ENCODE data around the gene FSTL1.

FSTL1 gene, protein sequence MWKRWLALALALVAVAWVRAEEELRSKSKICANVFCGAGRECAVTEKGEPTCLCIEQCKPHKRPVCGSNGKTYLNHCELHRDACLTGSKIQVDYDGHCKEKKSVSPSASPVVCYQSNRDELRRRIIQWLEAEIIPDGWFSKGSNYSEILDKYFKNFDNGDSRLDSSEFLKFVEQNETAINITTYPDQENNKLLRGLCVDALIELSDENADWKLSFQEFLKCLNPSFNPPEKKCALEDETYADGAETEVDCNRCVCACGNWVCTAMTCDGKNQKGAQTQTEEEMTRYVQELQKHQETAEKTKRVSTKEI

DNA sequence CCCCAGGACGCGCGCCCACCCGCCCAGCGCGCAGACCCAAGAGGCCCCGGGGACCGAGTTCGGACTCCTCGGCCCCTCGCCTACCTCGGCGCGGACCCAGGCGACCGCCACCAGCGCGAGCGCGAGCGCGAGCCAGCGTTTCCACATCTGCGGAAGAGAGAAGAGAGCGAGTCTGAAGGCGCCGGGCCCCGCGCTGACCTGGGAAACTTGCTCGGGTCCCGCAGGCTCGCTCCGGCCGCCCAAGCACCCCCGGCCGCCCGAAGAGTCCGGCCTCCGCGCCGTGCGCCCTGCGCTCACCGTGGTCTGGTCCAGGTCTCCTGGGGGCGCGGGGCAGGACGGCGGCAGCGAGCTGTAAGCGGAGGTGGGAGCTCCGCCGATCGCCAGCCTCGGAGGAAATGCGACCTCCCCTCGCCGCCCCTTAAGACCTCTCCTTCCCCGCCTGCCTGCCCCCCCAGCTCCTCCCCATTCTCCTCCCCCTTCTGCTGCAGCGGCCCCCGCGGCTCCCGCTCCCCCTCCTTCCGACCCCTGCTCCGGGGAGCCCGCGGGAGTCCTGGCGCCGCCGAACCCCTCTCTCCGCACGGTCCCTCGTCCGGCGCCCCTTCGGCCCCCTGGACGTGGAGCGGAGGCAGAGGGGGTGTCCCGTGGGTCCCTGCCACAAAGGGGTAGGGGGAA is at the start of gene FSTL1:
Gene FSTL1 (minus strand): TSS at position 393 of the 672 bp plus-strand sequence. CDS start 246 bp downstream, at position 147.
- no peak for DNase-seq (ENCODE audit: low read depth)

GRCh38 chr3:120498556-120499346 is 48.0 kb upstream of the FSTL1 start:
- no peak for DNase-seq (ENCODE audit: low read depth)

GRCh38 chr3:120497818-120498217 is 47.0 kb upstream of the FSTL1 start:
- DNase-seq (ENCODE audit: low read depth): no peak

DNA sequence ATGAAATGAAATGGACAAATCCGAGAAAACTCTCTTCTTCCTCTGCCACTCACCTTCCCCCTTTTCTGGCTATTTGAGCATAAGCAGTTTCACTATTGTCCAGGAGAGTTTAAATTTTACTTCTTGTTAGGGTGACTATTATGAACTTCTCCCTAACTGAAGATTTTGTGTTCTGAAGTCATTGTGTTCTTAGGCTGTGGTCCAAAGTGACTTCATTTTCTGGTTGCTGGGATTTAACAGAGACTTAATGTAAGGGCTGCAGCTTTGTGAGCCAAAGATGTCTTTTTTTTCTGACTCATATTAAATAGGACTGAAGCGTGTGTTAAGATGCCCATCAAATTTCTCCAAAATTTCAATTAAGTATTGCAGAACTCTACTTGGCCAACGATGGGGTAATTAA is 46.5 kb upstream of the FSTL1 start:
- DNase-seq (ENCODE audit: low read depth): no peak

GRCh38 chr3:120496278-120497002 is 45.6 kb upstream of the FSTL1 start:
- no peak for DNase-seq (ENCODE audit: low read depth)

DNA sequence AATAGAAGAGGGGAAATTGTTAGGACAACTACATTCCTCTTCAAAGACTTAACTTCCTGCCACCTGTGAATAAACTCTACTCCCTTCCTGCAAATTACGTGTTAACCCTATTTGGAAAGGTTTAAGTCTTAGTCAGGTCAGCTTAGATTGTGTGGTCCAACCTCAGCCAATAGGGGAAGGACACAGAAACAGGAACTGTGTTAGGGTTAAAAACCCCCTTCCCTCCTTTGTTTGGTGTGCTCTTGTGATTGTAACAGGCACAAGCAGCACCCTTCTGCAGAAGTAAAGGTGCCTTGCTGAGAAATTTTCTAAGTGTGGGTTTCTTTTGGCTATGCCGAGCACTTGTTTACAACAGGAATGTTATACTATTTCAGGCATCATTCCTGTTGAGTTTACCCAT is 45.0 kb upstream of the FSTL1 start:
- no peak for DNase-seq (ENCODE audit: low read depth)

- no peak for DNase-seq (ENCODE audit: low read depth)
These were observed 41.3 kb upstream of the FSTL1 start for GRCh38 chr3:120492103-120492502.

GRCh38 chr3:120489421-120489820 is 38.6 kb upstream of the FSTL1 start:
- no peak for DNase-seq (ENCODE audit: low read depth)

GRCh38 chr3:120488296-120488695 is 37.5 kb upstream of the FSTL1 start:
- DNase-seq (ENCODE audit: low read depth): no peak

- DNase-seq (ENCODE audit: low read depth): no peak
These were observed 36.4 kb upstream of the FSTL1 start for GRCh38 chr3:120487191-120487650.

DNA sequence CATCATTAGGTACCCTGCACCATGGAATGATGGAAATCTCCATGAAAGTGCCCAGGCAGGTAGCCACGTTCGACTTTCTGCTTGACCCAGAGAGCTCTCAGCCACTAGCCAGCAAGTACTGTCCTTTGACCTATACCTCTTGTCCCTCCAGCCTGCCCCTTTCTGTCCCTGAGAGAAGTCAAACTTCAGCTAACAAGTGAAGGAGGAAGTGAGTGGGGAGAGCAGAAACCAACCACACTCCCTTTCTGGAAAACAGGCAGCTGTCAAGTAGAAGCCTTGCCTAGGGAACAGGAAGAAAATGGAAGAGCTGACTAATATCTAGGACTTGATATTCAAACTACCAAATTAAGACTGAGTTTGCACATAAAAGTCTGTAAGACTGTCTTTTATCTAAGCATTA is 30.3 kb upstream of the FSTL1 start:
- no peak for DNase-seq (ENCODE audit: low read depth)

DNA sequence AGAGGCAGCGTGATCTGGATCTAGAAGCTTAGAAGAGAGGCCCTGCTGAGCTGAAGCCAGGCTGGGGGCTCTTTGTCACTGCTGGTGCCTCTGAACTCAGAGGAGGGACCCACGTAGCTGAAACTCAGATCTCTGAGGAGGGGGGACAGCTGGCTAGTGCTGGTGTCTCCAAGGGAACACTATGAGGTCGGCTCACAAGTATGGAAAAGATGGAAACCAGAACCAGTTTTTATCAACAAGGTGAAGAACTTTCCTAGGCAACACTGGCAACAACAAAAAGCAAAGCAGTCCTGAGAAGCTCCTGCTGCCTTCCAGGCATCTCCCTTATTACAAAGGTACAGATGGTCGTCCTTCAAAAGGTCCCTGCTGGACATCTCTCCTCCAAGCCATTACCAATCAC is 27.0 kb upstream of the FSTL1 start:
- no peak for DNase-seq (ENCODE audit: low read depth)

DNA sequence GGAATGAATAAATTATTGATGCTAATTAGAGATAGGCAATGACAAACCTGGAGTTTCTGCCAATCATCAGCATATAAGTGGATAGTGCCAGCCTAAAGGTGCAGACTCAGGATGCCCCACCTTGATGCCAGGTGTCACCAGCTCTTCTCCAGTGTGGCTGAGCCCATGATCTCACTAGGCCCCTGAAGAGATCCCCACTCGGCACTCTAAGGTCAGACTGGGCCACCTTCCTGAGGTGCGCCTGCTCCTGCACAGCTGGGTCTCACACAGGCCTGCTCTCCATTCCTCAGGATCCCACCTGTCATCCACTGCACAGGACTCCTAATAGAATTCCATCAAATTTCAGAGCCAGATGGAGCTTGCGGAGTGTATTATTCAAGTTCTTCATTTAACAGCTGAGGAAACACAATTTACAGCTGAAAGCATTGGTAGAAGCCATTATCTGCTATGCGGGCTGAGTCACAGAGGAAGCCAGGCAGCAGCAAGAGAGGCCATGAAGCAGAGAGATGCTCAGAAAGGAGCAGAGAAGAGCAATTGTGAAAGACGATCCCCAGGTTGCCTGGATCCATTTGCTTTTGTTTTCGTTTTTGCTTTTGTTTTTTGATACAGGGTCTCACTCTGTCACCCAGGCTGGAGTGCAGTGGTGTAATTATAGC is 25.1 kb upstream of the FSTL1 start:
- no peak for DNase-seq (ENCODE audit: low read depth)

DNA sequence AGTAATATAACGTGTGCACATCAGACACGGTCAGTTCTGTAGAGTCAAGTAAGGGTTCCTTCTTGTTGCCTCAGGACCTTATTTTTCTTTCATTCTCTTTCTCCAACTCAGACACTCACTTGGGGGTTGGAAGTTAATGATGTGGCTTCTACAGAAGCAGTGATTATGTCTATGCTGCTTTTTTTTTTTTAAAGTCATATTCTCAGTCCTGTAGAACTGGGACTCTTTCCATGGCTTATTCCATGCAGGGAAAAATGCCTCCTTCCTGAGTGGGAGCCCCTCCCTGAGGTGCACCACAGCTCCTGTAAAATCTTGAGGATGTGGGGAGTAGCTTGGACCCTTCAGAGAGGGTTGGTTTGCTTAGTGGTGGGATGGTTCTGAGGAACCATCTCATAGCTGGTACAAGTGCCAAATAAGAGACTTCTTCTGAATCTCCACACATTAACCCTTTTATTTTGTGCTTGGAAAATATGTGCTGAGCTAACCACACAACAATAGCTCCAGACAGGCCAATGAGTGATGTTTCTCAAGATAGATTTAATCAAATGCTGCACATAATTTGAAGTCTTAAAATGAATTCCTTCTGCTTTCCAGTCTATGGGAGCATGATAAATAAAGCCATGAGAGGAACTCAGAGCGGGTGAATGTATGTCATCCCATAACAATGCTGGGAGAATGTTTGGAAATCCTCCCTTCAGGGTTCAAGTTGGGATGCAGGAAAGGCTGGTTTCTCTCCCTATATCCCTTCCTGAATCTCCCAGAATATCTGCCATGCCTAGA is 23.3 kb upstream of the FSTL1 start:
- DNase-seq (ENCODE audit: low read depth): no peak

GRCh38 chr3:120473389-120473788 is 22.6 kb upstream of the FSTL1 start:
- no peak for DNase-seq (ENCODE audit: low read depth)

DNA sequence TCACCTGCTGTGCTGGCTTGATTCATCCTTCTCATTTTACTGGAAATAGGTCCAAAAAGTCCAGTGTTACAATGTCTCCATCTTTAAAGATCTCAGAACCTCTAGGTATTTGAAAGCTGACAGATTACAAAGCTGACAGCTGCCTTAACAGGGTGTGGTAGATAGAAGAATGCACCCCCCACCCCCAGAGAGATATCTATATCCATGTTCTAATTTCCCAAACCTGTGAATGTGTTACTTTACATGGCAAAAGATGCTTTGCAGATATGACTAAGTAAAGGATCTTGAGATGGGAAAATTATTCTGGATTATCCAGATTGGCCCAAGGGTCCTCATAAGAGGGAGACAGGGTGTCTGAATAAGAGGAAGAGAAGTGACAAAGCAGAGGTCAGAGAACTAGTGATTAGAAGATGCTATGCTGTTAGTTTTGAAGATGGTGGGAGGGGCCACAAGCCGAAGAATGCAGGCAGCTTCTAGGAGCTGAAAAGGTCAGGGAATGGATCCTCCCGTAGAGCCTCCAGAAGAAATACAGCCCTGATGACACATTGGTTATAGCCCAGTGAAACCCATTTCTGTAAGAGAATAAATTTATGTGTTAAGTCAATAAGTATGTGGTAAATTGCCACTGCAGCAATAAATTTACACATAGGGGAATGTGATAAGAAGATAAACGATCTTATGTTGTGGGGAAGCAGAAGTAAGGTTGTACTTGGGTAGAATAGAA is 21.5 kb upstream of the FSTL1 start:
- no peak for DNase-seq (ENCODE audit: low read depth)

DNA sequence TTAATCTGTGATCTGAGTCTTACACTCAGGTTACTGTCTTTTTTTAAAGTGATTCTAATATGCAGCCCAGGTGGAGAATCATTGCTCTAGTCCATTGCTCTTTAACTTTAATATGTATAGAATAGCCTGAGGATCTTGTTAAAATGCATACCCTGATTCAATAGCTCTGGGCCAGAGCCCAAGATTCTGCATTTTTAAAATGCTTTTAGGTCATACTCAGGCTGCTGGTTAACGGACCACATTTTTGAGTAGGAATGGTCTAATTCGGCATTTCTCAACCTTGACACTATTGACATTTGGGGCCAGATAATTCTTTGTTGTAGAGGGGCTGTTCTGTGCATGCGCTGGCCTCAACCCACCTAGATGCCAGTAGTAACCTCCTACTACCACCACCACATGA is 20.9 kb upstream of the FSTL1 start:
- no peak for DNase-seq (ENCODE audit: low read depth)

DNA sequence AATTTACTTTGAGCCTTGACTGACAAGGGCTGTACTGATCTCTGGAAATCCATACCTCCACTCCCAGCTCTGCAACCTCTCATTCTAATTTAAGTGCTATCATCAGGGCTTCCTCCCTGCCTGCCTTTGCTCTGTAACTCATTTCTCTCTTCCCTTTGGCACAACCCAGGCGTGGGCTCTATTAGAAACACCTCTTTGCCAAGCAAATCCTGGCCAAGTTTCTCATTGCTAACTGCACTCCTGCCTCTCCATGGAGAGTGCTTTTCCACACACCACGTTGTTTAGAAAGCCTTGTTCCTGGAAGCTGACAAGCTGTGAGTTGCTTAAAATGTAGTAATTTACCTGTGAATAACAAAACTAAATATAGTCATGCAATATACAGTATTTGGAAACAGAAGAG is 20.1 kb upstream of the FSTL1 start:
- DNase-seq (ENCODE audit: low read depth): no peak

DNA sequence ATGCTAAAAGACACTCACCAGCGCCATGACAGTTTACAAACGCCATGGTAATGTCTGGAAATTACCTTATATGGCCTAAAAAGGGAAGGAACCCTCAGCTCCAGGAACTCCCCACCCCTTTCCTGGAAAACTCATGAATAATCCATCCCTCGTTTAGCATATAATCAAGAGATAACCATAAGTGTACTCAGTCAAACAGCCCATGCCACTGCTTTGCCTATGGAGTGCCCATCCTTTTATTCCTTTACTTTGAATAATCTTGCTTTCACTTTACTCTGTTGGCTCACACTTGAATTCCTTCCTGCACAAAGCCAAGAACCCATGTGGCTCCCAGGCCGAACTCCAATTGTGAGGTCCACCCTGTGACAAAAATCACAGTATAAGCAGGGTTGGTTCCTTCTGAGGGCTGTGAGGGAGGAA is 19.1 kb upstream of the FSTL1 start:
- DNase-seq (ENCODE audit: low read depth): no peak

- DNase-seq (ENCODE audit: low read depth): no peak
These were observed 18.6 kb upstream of the FSTL1 start for GRCh38 chr3:120469440-120469839.

Measured in stimulated activated CD8-positive, alpha-beta memory T cell treated with anti-CD3 and anti-CD28 coated beads, Interleukin-12 subunit alpha, Interleukin-12 subunit beta, amount 100 ng/mL, for 4 hours (primary cell).